B cell (primary cell): ENCODE data around the gene ANKRD13C. TPM values are rescaled to one million over a fixed set of nuclear protein-coding genes. Genes with fewer than 3 reads are reported as not detected.

Source experiments
- ATAC-seq: fragments of 200-7000 bp; cut with Tn5 transposase; one replicate; pipeline ENCODE4 v1.10.0; 2021; ENCODE audit warnings: low read depth, mild to moderate bottlenecking, moderate number of reproducible peaks, moderate library complexity
- CTCF ChIA-PET: fragments of 350-600 bp; sonication (Branson Sonifier 250); formaldehyde crosslinking; loops from one replicate; lab custom pipeline; 2021; ENCODE audit warnings: antibody characterized with exemption, inconsistent platforms; lab: Charles Lee
- POLR2A ChIA-PET: fragments of 350-600 bp; sonication (Branson Sonifier 250); formaldehyde crosslinking; loops from one replicate; lab custom pipeline; 2021; ENCODE audit warnings: antibody characterized with exemption; lab: Charles Lee
- DNase-seq: peaks from one replicate; pipeline ENCODE4 v3.0.0; 2013
- H2AFZ ChIP-seq: 2 replicates; pipeline ENCODE4 v1.6.1; 2012; ENCODE audit warnings: mild to moderate bottlenecking, low read depth, low read length; ENCODE audit not compliant: insufficient read depth, poor library complexity, severe bottlenecking
- H3K27ac ChIP-seq, 2 donors: 1 replicate in 1 of 2; 2 replicates in 1 of 2; pipeline ENCODE4 v1.5.1; 2012 to 2013; ENCODE audit warnings: low read length in 2 of 2, mild to moderate bottlenecking in 2 of 2, moderate library complexity in 1 of 2
- H3K27me3 ChIP-seq, 4 experiments: fragments of 200-600 bp in 1 of 4; sonication (generic) in 1 of 4; replicated peaks in 1 of 4; 1 replicate in 2 of 4; 2 replicates in 2 of 4; pipeline versions ENCODE4 v1.6.1 to v1.7.0; 2013 to 2016; ENCODE audit warnings: low read length in 3 of 4, mild to moderate bottlenecking in 2 of 4, mixed read lengths in 1 of 4, moderate library complexity in 1 of 4; ENCODE audit not compliant: insufficient read depth in 4 of 4, control insufficient read depth in 3 of 4; ENCODE audit errors: control extremely low read depth in 1 of 4
- H3K36me3 ChIP-seq, 2 experiments: replicated peaks in 1 of 2; 1 replicate in 1 of 2; 2 replicates in 1 of 2; pipeline versions ENCODE4 v1.6.1 to v1.7.1; 2013; ENCODE audit warnings: low read length in 1 of 2; ENCODE audit not compliant: insufficient read depth in 2 of 2, control insufficient read depth in 1 of 2; ENCODE audit errors: control extremely low read depth in 1 of 2, extremely low read depth in 1 of 2
- H3K4me1 ChIP-seq, 2 donors: fragments of 200-600 bp in 1 of 2; sonication (generic) in 1 of 2; 1 replicate in 1 of 2; 2 replicates in 1 of 2; pipeline versions ENCODE4 v1.5.1 to v1.6.1; 2013 to 2017; ENCODE audit warnings: low read length in 2 of 2; ENCODE audit not compliant: control insufficient read depth in 2 of 2, insufficient read depth in 2 of 2
- H3K4me2 ChIP-seq: replicated peaks from 2 replicates; pipeline ENCODE3; 2012; ENCODE audit warnings: mild to moderate bottlenecking, low read depth, low read length; ENCODE audit not compliant: poor library complexity, severe bottlenecking
- H3K4me3 ChIP-seq, 5 experiments: fragments of 200-600 bp in 1 of 5; sonication (generic) in 1 of 5; 1 replicate in 3 of 5; 2 replicates in 2 of 5; pipeline versions ENCODE4 v1.5.1 to v1.7.0; 2011 to 2016; ENCODE audit warnings: low read length in 4 of 5, mild to moderate bottlenecking in 4 of 5, low read depth in 2 of 5, control low read depth in 1 of 5, moderate library complexity in 1 of 5; ENCODE audit not compliant: insufficient read depth in 1 of 5; ENCODE audit errors: control extremely low read depth in 1 of 5, extremely low read depth in 1 of 5
- H3K79me2 ChIP-seq: fragments of 200-600 bp; sonication (generic); one replicate; pipeline ENCODE4 v1.6.0; 2016; ENCODE audit warnings: low read length; ENCODE audit not compliant: control insufficient read depth, insufficient read depth
- H3K9ac ChIP-seq: fragments of 200-600 bp; sonication (generic); 2 replicates; pipeline ENCODE4 v1.6.1; 2017; ENCODE audit warnings: mild to moderate bottlenecking, low read length, moderate library complexity
- H3K9me3 ChIP-seq, 3 donors: one replicate each; pipeline versions ENCODE4 v1.6.1 to v1.7.1; 2013; ENCODE audit warnings: low read length in 2 of 3; ENCODE audit not compliant: control insufficient read depth in 2 of 3, insufficient read depth in 1 of 3; ENCODE audit errors: control extremely low read depth in 1 of 3
- H4K20me1 ChIP-seq: 2 replicates; pipeline ENCODE4 v1.6.0; 2012; ENCODE audit warnings: mild to moderate bottlenecking, low read length; ENCODE audit not compliant: insufficient read depth, control insufficient read depth, poor library complexity, severe bottlenecking
- H3K27ac Mint-ChIP-seq: one replicate; pipeline ENCODE4 v1.8.0; 2021; ENCODE audit warnings: mixed read lengths
- H3K27me3 Mint-ChIP-seq: one replicate; pipeline ENCODE4 v1.8.0; 2021; ENCODE audit warnings: mixed read lengths
- H3K4me1 Mint-ChIP-seq: one replicate; pipeline ENCODE4 v1.8.0; 2021; ENCODE audit warnings: mixed read lengths
- H3K4me3 Mint-ChIP-seq: one replicate; pipeline ENCODE4 v1.8.0; 2021; ENCODE audit warnings: mixed read lengths
- H3K9me3 Mint-ChIP-seq: one replicate; pipeline ENCODE4 v1.8.0; 2022; ENCODE audit warnings: mixed read lengths; ENCODE audit not compliant: insufficient read depth
- EZH2 ChIP-seq: IDR thresholded peaks from 2 replicates; pipeline ENCODE4 v1.6.1; 2012; ENCODE audit warnings: borderline replicate concordance, low read depth, mild to moderate bottlenecking, moderate library complexity, low read length; ENCODE audit not compliant: insufficient read depth, poor library complexity, severe bottlenecking
- WGBS: methylation state at CpG from one replicate; pipeline ENCODE4 v1.1.5; 2013; ENCODE audit warnings: missing lambda C conversion rate; ENCODE audit not compliant: insufficient coverage; 5-methylcytosine and 5-hydroxymethylcytosine counted together
- intact Hi-C: fragments of 100-400 bp; cut with micrococcal nuclease; formaldehyde crosslinking; loops from one replicate; pipeline ENCODE4 v1.10.0; 2022
- polyA plus RNA-seq: library from polyadenylated mRNA; depleted of rRNA; stranded (reverse); fragments of >200 nt; gene quantifications from 2 replicates; pipeline ENCODE4 v1.2.3, GENCODE V29; 2012
- total RNA-seq, 2 donors: library from RNA; stranded (reverse); fragments of 120-200 nt in 1 of 2; gene quantifications; 1 replicate in 1 of 2; 2 replicates in 1 of 2; pipeline versions ENCODE4 v1.2.3 to v1.2.4, GENCODE V29; 2013 to 2022
- TF ChIP-seq, protein P1 (sequence below): fragments of 200-600 bp; IDR thresholded peaks from one replicate; pipeline ENCODE4 v1.8.0; 2022; ENCODE audit warnings: antibody characterized with exemption, mild to moderate bottlenecking

Gene ANKRD13C
- total and polyA plus RNA-seq, 2 donors (not counting 1 experiment from before 2014, with no cell fraction given) = 7.9 to 29.9 TPM

DNA sequence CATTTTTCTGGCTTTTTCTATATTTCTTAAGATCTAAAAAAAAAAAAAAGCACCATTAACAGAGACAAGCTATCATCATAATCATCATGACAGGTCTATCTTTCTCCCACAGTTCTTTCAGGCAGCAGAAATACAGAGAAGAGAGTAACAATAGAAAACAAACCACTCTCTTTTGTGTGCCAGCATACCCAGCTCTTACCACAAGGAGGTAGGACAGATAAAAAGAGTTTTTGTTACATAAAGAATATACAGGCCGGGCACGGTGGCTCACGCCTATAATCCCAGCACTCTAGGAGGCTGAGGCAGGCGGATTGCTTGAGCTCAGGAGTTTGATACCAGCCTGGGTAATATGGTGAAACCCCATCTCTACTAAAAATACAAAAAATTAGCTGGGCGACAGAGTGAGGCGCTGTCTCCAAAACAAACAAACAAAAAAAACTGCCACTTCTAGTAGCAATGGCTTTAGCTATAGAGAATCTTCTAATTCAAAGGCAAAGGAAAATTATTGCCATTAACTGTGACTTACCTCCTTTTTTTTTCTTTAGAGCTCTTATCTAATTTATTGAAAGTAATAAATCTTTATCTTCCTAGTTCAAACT lies 39.7 kb downstream of the ANKRD13C start:
- no peak overlapping the region for H3K27ac ChIP-seq
- TF ChIP-seq, protein P1, sequence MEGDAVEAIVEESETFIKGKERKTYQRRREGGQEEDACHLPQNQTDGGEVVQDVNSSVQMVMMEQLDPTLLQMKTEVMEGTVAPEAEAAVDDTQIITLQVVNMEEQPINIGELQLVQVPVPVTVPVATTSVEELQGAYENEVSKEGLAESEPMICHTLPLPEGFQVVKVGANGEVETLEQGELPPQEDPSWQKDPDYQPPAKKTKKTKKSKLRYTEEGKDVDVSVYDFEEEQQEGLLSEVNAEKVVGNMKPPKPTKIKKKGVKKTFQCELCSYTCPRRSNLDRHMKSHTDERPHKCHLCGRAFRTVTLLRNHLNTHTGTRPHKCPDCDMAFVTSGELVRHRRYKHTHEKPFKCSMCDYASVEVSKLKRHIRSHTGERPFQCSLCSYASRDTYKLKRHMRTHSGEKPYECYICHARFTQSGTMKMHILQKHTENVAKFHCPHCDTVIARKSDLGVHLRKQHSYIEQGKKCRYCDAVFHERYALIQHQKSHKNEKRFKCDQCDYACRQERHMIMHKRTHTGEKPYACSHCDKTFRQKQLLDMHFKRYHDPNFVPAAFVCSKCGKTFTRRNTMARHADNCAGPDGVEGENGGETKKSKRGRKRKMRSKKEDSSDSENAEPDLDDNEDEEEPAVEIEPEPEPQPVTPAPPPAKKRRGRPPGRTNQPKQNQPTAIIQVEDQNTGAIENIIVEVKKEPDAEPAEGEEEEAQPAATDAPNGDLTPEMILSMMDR = no peak
- TF ChIP-seq EZH2 = no peak
- Mint-ChIP-seq H3K9me3 (no peaks in the 10 kb centered on the region), H3K27me3 (no peaks in the 10 kb centered on the region), H3K27ac (no peak overlapping the region), H3K4me3 (no peak overlapping the region), H3K4me1 (peaks cover 8% of the 10 kb centered on the region)
- no peaks in the 10 kb centered on the region for H3K9me3 ChIP-seq
- DNase-seq (no peak), ATAC-seq (no peak)
- intact Hi-C loops = no loop called here
- no CpG with 5 or more reads among the region's 6 CpGs for WGBS
- H3K79me2 ChIP-seq = peaks cover 8% of the 10 kb centered on the region
- peaks cover 0 to 1% of the 10 kb centered on the region in 2 experiments for H3K36me3 ChIP-seq
- no peaks in the 10 kb centered on the region for H3K27me3 ChIP-seq
- H3K4me1 ChIP-seq = no peaks in the 10 kb centered on the region
- H3K9ac ChIP-seq = no peak overlapping the region
- no peak overlapping the region for H3K4me2 ChIP-seq
- H4K20me1 ChIP-seq = no peaks in the 10 kb centered on the region
- no peak overlapping the region for H3K4me3 ChIP-seq
- no peak overlapping the region for H2AFZ ChIP-seq
- ChIA-PET CTCF (no interaction called here), POLR2A (no interaction called here)

DNA sequence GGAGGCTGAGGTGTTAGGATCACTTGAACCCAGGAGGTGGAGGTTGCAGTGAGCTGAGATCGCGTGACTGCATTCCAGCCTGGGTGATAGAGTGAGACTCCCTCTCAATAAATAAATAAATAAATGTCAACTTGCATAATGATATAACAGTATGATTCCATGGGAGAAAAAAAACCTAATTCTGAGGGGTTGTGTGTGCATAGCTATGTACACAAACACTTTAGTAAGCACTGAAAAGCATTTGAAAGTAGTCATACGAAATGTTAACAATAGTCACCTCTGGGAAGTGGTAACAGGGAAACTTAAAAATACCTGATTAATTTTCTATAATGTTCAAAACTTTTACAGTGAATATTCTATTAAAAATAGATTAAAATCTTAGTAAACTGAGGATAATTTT lies 43.2 kb downstream of the ANKRD13C start:
- Histone ChIP-seq H3K9me3 (no peaks in the 10 kb centered on the region), H3K79me2 (no peaks in the 10 kb centered on the region), H3K9ac (no peak overlapping the region), H2AFZ (no peak overlapping the region), H3K27me3 (no peaks in the 10 kb centered on the region), H4K20me1 (no peaks in the 10 kb centered on the region), H3K4me3 (no peak overlapping the region), H3K4me2 (no peak overlapping the region), H3K4me1 (no peaks in the 10 kb centered on the region), H3K36me3 (peaks cover 1 to 14% of the 10 kb centered on the region in 2 experiments), H3K27ac (no peak overlapping the region)
- Mint-ChIP-seq H3K27me3 (no peaks in the 10 kb centered on the region), H3K27ac (no peak overlapping the region), H3K9me3 (no peaks in the 10 kb centered on the region), H3K4me1 (peaks cover 3% of the 10 kb centered on the region), H3K4me3 (no peak overlapping the region)
- TF ChIP-seq EZH2 = no peak
- TF ChIP-seq, protein P1 = no peak
- ChIA-PET CTCF (no interaction called here), POLR2A (no interaction called here)
- ATAC-seq (no peak), DNase-seq (no peak)
- no CpG with 5 or more reads among the region's 3 CpGs for WGBS
- intact Hi-C loops = no loop called here
